Measurements from ENCODE around the gene ZDHHC1.

GRCh38 chr16:67459861-67460150 lies 43.5 kb upstream of the ZDHHC1 start:
- TF ChIP-seq GATA3 (IDR thresholded peaks at IDR 0.05; ENCODE audit: low read depth, low read length) (no peak), GATA2 (IDR thresholded peaks at IDR 0.05; ENCODE audit: low read depth, low read length) (no peak)
